PC-9 (cell line): Measurements from ENCODE around the gene PTPRM. TPM values are rescaled to one million over a fixed set of nuclear protein-coding genes. Genes with fewer than 3 reads are reported as not detected.

ENCODE experiments used
- BruUV-seq: library from RNA; stranded (reverse); fragments of 400-500 nt; replicated peaks from 2 replicates; lab custom pipeline; 2021; lab: Mats Ljungman, UMichigan
- CTCF ChIA-PET: fragments of 300-600 bp; sonication (Branson Sonifier 250); formaldehyde crosslinking; loops from one replicate; lab custom pipeline; 2022; ENCODE audit warnings: antibody characterized with exemption; lab: Charles Lee
- POLR2A ChIA-PET: fragments of 300-600 bp; sonication (Branson Sonifier 250); formaldehyde crosslinking; loops from one replicate; lab custom pipeline; 2022; ENCODE audit warnings: antibody characterized with exemption; ENCODE audit not compliant: unreplicated experiment; lab: Charles Lee
- DNase-seq, 2 experiments: peaks; one replicate each; pipeline versions ENCODE4 v3.0.0 to v3.0.0-alpha.2; 2015 to 2022; ENCODE audit warnings: mixed read lengths in 1 of 2
- H2AFZ ChIP-seq: fragments of 200-600 bp; sonication (generic); 2 replicates; pipeline ENCODE4 v1.8.1; 2017; ENCODE audit warnings: antibody characterized with exemption
- H3F3A ChIP-seq: fragments of 200-600 bp; sonication (generic); 2 replicates; pipeline ENCODE4 v1.8.1; 2017; ENCODE audit warnings: antibody characterized with exemption, mild to moderate bottlenecking, low read depth; ENCODE audit not compliant: insufficient read depth
- H3K27ac ChIP-seq: fragments of 200-600 bp; sonication (generic); 2 replicates; pipeline ENCODE4 v1.6.1; 2016; ENCODE audit warnings: mixed run types
- H3K27me3 ChIP-seq: fragments of 200-600 bp; sonication (generic); 2 replicates; pipeline ENCODE4 v1.6.1; 2016; ENCODE audit warnings: low read depth, mixed run types; ENCODE audit not compliant: insufficient read depth
- H3K36me3 ChIP-seq: fragments of 200-600 bp; sonication (generic); 2 replicates; pipeline ENCODE4 v1.6.1; 2016; ENCODE audit warnings: low read depth, mixed run types
- H3K4me1 ChIP-seq: fragments of 200-600 bp; sonication (generic); replicated peaks from 2 replicates; pipeline ENCODE4 v1.6.1; 2016; ENCODE audit warnings: mixed run types; ENCODE audit not compliant: insufficient read depth
- H3K4me2 ChIP-seq: fragments of 200-600 bp; sonication (generic); 2 replicates; pipeline ENCODE4 v1.6.1; 2017; ENCODE audit warnings: mixed run types
- H3K4me3 ChIP-seq: fragments of 200-600 bp; sonication (generic); 2 replicates; pipeline ENCODE4 v1.6.1; 2016; ENCODE audit warnings: mixed run types
- H3K79me2 ChIP-seq: fragments of 200-600 bp; sonication (generic); 2 replicates; pipeline ENCODE4 v1.6.1; 2017; ENCODE audit warnings: low read depth, mixed run types
- H3K9me2 ChIP-seq: fragments of 200-600 bp; sonication (generic); 2 replicates; pipeline ENCODE4 v1.8.1; 2017; ENCODE audit warnings: mild to moderate bottlenecking; ENCODE audit not compliant: insufficient read depth
- H3K9me3 ChIP-seq: fragments of 200-600 bp; sonication (generic); 2 replicates; pipeline ENCODE4 v1.8.1; 2016; ENCODE audit warnings: low read depth; ENCODE audit not compliant: insufficient read depth
- H4K20me1 ChIP-seq: fragments of 200-600 bp; sonication (generic); 2 replicates; pipeline ENCODE4 v1.8.1; 2017; ENCODE audit not compliant: insufficient read depth
- EZH2 ChIP-seq: fragments of 200-600 bp; sonication (generic); IDR thresholded peaks from 2 replicates; pipeline ENCODE4 v1.8.0; 2017; ENCODE audit warnings: antibody characterized with exemption, low read depth
- intact Hi-C: fragments of 100-400 bp; cut with micrococcal nuclease; formaldehyde crosslinking; loops from one replicate; pipeline ENCODE4 v1.10.0; 2022; ENCODE audit not compliant: unreplicated experiment
- total RNA-seq: library from RNA; stranded (reverse); gene quantifications from 2 replicates; pipeline ENCODE4 v1.2.3, GENCODE V29; 2021
- TF ChIP-seq, protein P1 (sequence below): fragments of 200-600 bp; sonication (generic); conservative IDR thresholded peaks from 2 replicates; pipeline ENCODE4 v1.6.1; 2017; ENCODE audit warnings: mixed run types, antibody characterized with exemption, mild to moderate bottlenecking, moderate library complexity

The PTPRM gene
- total RNA-seq, 1 experiment from 2014 or later = 32.5 TPM

DNA sequence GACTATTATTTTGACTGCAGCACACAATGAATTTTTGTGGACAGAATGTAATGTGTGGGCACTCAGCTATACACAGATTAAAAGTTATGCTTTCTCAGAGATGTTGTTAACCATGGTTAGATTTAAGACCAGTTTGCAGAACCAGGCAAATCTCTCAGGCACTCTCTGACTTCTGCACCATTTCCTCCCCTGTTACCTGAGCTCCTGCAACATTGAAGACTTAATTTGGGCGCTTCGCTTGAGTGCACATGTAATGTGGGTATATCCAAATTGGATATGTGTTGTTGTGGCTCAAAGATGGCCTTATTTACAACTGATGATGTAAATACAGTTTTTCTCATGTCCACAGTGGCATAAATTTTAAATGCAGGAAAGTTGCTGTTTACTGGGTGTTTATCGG is 469.4 kb downstream of the PTPRM start:
- POLR2A ChIA-PET = no interaction called here

DNA sequence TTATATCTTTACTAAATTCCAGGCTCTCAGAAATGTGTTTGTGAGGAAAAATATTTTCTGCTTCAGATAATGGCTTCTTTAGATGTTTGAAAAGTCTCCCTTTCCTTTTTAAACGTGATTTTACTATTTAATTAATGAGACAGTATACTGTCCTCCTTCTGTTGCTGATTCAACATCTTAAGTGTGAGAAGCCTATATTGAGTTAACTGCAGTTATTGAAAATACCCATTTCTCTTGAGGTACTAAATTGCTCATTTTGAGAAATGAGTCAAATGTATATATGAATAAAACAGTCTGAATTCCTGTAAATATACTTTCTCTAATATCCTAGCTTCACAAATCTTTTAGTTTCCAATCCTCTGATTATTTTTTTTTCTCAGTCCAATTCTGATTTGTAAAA is 470.2 kb downstream of the PTPRM start:
- Histone ChIP-seq H3K79me2 (no peaks in the 10 kb centered on the region; the same call in 1 of the 2 replicates), H3K9me2 (no peaks in the 10 kb centered on the region), H3F3A (no peaks in the 10 kb centered on the region), H3K36me3 (no peaks in the 10 kb centered on the region), H3K27ac (no peak overlapping the region), H3K27me3 (no peaks in the 10 kb centered on the region), H3K4me3 (no peak overlapping the region), H3K4me1 (no peaks in the 10 kb centered on the region), H2AFZ (no peak overlapping the region), H3K9me3 (no peaks in the 10 kb centered on the region; the same call in 1 of the 2 replicates), H3K4me2 (no peak overlapping the region), H4K20me1 (no peaks in the 10 kb centered on the region)
- no TSS peak for BruUV-seq
- no peak for DNase-seq
- intact Hi-C loops = no loop called here
- POLR2A ChIA-PET = interaction anchor here (0.6 kb wide), 1 partner anchor 743 kb away, joined by 5 read pairs; no protein-coding TSS in a partner anchor
- no peak for TF ChIP-seq EZH2
- TF ChIP-seq, protein P1, sequence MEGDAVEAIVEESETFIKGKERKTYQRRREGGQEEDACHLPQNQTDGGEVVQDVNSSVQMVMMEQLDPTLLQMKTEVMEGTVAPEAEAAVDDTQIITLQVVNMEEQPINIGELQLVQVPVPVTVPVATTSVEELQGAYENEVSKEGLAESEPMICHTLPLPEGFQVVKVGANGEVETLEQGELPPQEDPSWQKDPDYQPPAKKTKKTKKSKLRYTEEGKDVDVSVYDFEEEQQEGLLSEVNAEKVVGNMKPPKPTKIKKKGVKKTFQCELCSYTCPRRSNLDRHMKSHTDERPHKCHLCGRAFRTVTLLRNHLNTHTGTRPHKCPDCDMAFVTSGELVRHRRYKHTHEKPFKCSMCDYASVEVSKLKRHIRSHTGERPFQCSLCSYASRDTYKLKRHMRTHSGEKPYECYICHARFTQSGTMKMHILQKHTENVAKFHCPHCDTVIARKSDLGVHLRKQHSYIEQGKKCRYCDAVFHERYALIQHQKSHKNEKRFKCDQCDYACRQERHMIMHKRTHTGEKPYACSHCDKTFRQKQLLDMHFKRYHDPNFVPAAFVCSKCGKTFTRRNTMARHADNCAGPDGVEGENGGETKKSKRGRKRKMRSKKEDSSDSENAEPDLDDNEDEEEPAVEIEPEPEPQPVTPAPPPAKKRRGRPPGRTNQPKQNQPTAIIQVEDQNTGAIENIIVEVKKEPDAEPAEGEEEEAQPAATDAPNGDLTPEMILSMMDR = no peak
- CTCF ChIA-PET = no interaction called here

More for the DNA sequence above, 469.4 kb downstream of the PTPRM start:
- CTCF ChIA-PET = no interaction called here
- Histone ChIP-seq H3K27ac (no peak overlapping the region), H3K9me3 (no peaks in the 10 kb centered on the region; the same call in 1 of the 2 replicates), H3K79me2 (no peaks in the 10 kb centered on the region; the same call in 1 of the 2 replicates), H3K4me3 (no peak overlapping the region), H4K20me1 (no peaks in the 10 kb centered on the region), H3K4me2 (no peak overlapping the region), H3K4me1 (no peaks in the 10 kb centered on the region), H3K9me2 (no peaks in the 10 kb centered on the region), H2AFZ (no peak overlapping the region), H3K36me3 (no peaks in the 10 kb centered on the region), H3F3A (no peaks in the 10 kb centered on the region), H3K27me3 (no peaks in the 10 kb centered on the region)
- TF ChIP-seq, protein P1 = no peak
- TF ChIP-seq EZH2 = no peak
- intact Hi-C loops = no loop called here
- no TSS peak for BruUV-seq
- no peak for DNase-seq

DNA sequence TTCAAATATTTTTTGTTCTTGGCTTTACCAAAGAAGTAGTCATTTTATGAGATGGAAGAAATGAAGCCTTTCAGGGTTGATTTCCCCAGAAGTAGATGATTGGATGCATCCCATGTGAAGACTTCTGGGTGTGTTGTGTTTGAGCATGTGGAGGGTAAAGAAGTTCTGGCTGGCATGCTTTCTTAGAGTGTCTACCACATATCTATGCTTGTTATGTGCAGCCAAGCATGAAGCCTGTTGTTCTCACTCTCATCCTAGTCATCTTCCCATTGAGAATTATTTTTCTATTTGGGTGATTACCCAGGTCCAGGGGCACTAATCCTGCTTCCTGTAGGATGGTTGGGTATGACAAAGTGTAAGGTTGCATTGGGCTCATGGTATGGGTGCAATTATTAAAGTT is 472.9 kb downstream of the PTPRM start:
- no peaks in the 10 kb centered on the region for H4K20me1 ChIP-seq
- no peaks in the 10 kb centered on the region for H3F3A ChIP-seq
- H3K27me3 ChIP-seq = no peaks in the 10 kb centered on the region
- no peaks in the 10 kb centered on the region for H3K4me1 ChIP-seq
- ChIA-PET CTCF (no interaction called here), POLR2A (no interaction called here)
- no TSS peak for BruUV-seq
- TF ChIP-seq, protein P1 = no peak
- TF ChIP-seq EZH2 = no peak
- intact Hi-C loops = no loop called here
- DNase-seq = no peak
- H2AFZ ChIP-seq = no peak overlapping the region
- H3K4me3 ChIP-seq = no peak overlapping the region
- no peak overlapping the region for H3K27ac ChIP-seq
- H3K9me3 ChIP-seq = no peaks in the 10 kb centered on the region; the same call in 1 of the 2 replicates
- no peaks in the 10 kb centered on the region; the same call in 1 of the 2 replicates for H3K79me2 ChIP-seq
- H3K36me3 ChIP-seq = no peaks in the 10 kb centered on the region
- no peaks in the 10 kb centered on the region for H3K9me2 ChIP-seq
- no peak overlapping the region for H3K4me2 ChIP-seq
